GM18868 (cell line): Measurements from ENCODE around the gene IL17RD.
"Not testable (repeated sequence)": the region's sequence is repeated elsewhere in the genome, so short reads cannot be mapped to it uniquely, and the experiment has no call there.

Experiments used
- ATAC-seq: cut with Tn5 transposase; IDR thresholded peaks from one replicate; pipeline ENCODE4 v1.9.1; 2021; ENCODE audit warnings: mild to moderate bottlenecking, moderate library complexity; ENCODE audit not compliant: unreplicated experiment

The IL17RD gene

GRCh38 chr3:57094575-57094974 lies 70.6 kb downstream of the IL17RD start:
- no peak for ATAC-seq

GRCh38 chr3:57093971-57094535 lies 71.1 kb downstream of the IL17RD start:
- no peak for ATAC-seq

DNA sequence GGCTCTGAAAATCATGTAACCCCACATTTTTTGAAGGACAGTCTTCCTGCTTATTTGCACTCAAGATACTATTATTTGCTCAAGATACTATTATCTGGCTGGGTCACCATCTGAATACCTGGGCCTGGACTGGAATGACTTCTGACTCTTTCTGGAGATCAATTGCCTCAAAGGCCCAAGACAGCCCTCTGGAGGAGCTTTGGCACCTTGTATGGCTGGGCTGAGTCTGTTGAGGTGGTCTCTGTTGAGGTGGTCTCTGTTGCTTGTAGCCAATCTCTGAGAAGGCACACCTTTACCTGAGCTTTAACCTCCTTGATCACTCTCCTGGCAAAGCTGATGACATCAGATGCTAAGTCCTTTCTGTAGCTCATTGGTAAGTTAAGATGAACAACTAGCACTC lies 71.7 kb downstream of the IL17RD start:
- ATAC-seq: no peak

- ATAC-seq: no peak
These were observed 73.5 kb downstream of the IL17RD start for GRCh38 chr3:57091521-57092273.

GRCh38 chr3:57089043-57089442 lies 76.1 kb downstream of the IL17RD start:
- no peak for ATAC-seq

- no peak for ATAC-seq
These were observed 76.7 kb downstream of the IL17RD start for GRCh38 chr3:57088503-57088902.

DNA sequence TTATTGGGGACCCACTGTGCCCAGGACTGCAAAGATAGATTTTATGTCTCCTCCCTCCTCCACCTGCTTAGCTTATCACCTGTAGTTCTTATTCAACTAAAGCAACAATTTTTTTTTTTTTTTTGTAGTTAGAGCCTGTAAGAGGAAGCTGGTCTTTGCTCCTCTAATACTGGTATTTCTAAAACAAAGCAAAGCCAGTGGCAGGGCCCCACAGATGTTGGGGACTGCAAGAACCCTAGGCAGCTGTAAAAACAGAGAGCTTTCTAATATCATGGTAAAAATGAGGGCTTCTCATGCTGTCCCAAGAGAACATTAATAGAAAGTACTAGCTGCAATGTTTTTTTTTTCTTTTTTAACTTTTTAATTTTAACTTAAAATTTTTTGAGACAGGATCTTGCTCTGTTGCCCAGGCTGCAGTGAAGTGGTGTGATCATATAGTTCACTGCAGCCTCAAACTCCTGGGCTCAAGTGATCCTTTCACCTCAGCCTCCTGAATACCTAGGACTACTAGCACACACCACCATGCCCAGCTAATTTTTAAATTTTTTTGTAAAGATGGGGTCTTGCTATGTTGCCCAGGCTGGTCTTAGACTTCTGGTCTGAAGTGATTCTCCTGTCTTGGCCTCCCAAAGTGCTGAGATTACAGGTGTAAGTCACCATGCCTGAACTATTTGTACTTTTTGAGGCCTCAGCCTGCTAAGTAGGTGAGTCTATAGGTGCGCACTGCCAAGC lies 77.6 kb downstream of the IL17RD start:
- no peak for ATAC-seq

DNA sequence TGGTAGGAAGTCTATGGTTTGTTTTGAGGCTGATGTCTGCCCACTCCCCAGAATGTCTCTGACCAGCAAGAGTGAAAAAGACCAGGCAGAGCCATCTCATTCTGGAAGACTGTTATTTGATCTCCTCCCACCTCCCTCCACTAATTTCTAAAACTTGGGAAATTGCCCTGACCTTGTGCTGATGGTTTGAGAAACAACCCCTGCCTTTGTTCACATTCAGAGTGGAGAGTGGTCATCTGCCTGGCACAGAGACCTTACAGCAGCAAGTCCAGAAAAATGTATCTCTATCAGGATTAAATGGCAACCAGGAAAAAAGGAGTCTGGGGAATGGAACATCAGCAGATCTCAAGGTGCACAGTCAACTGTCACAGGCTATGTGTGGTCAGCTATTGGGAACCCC lies 79.0 kb downstream of the IL17RD start:
- ATAC-seq: no peak

DNA sequence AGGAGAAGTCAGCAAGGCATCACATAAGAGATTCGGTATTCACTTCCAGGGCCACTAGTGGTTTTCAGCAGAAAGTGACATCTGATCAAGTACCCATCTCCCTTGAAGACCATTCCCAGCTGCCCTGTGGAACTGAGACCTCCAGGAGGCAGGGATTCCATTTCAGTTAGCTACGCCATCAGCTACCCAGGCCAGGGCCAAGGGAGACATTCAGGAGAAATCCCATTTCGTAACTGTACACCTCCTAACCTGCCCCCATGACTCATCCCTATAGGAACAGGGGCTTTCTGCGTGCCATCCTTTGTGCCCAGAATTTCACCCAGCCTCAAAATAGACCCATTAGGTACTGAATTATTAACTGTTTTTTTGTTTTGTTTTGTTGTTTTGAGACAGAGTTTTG lies 79.9 kb downstream of the IL17RD start:
- ATAC-seq: no peak

DNA sequence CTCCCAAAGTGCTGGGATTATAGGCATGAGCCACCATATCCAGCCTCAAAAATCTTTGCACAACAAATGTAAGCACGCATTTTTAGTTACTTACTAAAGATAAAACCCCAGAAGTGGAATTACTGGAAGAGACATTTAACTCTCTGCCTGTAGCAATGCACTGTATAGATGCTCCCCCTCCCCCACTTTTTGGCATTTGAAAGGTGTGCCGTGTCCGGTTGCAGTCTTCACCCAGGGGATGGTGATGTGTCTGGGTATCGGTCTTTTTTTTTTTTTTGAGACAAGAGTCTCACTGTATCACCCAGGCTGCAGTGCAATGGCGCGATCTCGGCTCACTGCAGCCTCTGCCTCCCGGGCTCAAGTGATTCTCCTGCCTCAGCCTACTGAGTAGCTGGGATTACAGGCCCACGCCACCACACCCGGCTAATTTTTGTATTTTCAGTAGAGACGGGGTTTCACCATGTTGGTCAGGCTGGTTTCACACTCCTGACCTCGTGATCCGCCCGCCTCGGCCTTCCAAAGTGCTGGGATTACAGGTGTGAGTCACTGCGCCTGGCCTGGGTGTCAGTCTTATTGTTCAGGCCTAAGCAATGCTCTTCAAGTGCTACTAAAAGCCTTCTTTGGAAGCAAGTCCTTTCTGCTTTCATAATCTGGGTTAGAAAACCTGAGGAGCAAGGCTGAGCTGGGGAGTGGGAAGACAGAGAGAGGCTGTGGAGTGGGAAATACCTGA lies 81.7 kb downstream of the IL17RD start:
- not testable (repeated sequence) for ATAC-seq

- no peak for ATAC-seq
These were observed 82.7 kb downstream of the IL17RD start for GRCh38 chr3:57082481-57082880.

DNA sequence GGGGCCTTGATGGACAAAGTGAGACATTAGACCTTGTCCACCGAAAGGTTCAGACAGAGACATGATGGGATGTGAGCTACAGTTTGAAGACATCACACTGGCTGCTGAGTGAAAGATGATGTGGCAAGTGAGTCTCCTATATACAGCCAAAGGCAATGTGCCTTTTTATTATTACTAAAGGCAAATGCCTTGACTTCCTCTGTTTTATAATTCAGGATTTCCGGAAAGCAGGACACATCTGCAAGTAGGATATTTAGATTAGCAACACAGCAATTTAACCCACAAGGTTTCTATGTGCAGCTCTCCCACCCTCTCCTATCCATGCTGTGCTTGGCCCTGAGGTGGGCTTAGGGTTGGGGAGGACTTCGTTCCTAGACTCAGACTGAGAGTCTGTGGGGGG lies 84.0 kb downstream of the IL17RD start:
- no peak for ATAC-seq

DNA sequence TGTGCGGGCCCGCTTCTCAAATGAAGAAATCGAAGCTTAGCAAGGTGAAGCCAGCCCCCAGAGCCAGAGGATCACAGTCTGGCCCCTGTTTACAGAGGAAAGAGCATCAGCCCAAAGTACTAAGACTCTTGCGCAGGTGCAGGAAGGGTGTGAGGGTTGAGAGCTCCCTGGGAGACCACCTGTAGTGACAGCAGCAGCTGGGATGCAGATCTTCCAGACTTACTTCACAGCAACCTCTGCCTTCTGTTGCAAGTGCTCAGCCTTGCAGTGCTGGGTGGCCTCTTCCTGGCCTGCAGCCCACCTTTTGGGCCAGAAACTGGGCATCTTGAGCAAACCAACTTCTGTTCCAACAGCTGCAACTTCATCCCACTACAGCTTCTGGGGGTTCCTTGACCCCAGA lies 85.0 kb downstream of the IL17RD start:
- ATAC-seq: no peak

GRCh38 chr3:57079474-57079831 lies 85.7 kb downstream of the IL17RD start:
- no peak for ATAC-seq

DNA sequence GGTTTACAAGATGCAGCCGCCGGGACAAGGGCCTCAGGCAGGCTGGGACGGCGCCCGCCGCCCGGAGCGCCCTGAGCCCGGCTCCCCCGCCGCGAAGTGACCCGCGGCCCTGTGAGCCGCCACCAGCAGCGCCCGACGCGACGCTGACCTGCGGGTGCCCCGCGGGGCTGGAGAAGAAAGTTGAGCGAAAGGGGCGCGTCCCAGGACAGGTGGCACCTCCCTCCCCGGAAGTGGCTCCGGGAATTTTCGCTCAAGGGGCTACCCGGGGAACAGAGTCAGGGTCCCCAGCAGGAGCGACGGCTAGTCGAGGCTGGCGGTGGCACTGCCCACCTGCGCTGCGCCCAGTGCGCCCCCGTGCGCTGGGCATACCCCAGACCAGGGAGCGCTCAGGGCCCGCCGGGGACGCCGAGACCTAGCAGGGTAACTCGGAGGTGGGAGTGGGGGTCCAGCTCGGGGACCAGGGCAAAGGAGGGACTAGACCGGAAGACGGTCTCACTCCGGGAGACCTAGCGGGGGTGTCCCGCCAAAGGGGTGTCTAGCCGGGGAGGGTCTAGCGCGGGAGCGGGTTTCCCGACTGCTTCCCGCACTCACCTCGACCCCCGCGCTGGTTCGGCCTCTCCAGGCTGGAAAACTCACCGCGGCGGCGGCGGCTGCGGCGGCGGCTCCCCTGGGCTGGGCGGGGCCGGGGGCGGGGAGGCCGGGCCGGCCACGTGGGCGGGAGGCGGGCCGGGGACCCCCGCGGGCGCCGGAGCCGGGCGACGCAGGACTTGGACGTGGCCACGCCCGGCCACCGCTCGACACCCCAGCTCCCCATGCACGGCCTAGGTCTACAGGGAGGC lies 86.3 kb downstream of the IL17RD start:
- ATAC-seq: peak; percentile 49

- ATAC-seq: peak; percentile 40
These were observed 86.9 kb downstream of the IL17RD start for GRCh38 chr3:57078344-57078634.

- ATAC-seq: peak; percentile 17
These were observed 87.4 kb downstream of the IL17RD start for GRCh38 chr3:57077630-57078343.

DNA sequence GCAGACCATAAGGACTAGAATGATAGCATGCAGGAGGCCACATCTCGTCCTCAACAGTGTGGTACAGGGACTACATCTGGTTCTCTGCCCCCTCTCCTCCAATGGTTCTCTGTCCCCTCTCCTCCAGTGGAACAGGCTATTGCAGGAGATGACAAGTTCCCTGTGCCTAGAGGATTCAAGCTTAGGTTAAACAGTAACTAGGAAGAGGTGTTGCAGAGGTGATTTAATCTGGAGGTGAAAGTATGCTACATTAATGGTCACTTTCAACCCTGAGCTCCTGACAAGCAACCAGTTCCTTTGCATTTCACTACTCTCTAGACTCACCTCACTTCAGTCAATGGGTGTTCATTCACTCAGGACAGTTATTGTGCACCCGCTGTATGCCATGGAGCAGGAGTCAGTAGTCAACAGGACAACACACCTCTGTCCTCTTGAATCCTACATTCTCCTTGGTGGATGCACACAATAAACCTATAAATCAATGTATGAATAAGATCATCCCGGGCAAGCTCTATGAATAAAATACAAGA lies 88.7 kb downstream of the IL17RD start:
- ATAC-seq: no peak

- no peak for ATAC-seq
These were observed 91.0 kb downstream of the IL17RD start for GRCh38 chr3:57074135-57074534.

GRCh38 chr3:57073628-57074027 lies 91.5 kb downstream of the IL17RD start:
- ATAC-seq: no peak
